ENCODE data around the gene PCP4L1.

PCP4L1 gene

DNA sequence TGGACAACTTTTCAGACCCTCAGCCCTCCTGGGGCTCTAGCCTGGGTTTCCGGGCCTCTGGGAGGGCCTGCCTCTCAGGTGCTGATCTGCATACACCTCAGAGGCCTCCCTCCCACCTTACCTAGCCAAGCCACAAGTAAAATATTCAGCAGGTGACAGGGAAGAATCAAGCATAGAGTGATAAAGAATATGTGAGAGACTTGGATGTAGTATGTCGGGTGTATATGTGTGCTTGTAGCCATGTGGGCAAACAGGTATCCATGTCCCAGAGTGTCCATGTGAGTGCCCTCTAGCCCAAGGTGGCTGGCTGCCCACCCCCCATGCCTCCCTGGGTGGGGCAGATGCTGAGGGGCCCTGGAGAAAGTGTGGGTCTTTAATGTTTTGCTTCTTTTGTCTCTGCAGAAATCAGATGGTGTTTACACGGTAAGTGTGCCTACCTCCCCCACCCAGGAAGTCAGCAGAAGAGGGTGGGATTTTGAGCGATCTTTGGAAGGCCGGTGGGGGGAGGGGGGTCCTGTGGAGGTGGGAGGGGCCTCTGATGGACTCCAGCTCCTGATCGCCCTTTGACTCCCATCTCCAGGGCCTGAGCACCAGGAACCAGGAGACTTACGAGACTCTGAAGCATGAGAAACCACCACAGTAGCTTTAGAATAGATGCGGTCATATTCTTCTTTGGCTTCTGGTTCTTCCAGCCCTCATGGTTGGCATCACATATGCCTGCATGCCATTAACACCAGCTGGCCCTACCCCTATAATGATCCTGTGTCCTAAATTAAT, 40.1 kb upstream of the PCP4L1 start:
- no peak for TF ChIP-seq ZFX (IDR thresholded peaks at IDR 0.05)
- TF ChIP-seq, protein P1, sequence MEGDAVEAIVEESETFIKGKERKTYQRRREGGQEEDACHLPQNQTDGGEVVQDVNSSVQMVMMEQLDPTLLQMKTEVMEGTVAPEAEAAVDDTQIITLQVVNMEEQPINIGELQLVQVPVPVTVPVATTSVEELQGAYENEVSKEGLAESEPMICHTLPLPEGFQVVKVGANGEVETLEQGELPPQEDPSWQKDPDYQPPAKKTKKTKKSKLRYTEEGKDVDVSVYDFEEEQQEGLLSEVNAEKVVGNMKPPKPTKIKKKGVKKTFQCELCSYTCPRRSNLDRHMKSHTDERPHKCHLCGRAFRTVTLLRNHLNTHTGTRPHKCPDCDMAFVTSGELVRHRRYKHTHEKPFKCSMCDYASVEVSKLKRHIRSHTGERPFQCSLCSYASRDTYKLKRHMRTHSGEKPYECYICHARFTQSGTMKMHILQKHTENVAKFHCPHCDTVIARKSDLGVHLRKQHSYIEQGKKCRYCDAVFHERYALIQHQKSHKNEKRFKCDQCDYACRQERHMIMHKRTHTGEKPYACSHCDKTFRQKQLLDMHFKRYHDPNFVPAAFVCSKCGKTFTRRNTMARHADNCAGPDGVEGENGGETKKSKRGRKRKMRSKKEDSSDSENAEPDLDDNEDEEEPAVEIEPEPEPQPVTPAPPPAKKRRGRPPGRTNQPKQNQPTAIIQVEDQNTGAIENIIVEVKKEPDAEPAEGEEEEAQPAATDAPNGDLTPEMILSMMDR (conservative IDR thresholded peaks at IDR 0.05) = no peak
- H3K27ac ChIP-seq = no peak overlapping the region

DNA sequence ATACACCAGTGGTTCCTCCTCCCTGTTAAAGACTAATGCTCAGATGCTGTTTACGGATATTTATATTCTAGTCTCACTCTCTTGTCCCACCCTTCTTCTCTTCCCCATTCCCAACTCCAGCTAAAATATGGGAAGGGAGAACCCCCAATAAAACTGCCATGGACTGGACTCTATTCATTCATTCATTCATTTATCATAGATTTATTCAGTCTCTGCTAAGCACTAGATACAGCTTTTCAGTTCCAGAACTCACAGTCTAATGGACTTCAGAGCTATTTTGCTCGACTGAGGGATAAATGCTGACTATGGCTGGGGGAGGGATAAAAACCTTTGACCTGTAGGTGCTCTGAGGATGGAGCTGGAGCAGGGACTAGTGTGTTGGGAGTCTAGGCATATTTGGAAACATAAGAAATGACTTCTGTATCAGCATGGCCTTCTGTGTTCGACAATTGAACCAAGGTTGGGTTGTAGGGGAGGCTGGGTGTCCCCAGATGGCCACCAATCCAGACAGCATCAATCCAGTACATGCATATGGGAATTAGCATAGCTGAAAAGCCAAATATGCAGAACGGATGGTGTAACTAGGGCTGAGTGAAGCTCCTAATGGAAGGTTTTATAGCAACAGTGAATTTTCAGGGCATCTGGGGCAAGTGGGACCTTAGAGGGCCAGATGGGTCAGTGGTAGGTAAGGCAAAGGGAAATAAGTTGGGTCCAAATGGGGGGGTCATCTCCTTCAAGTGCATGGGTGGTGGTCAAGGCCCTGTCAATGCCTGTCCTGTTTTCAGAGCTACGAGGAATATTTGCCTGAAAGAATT, 39.3 kb upstream of the PCP4L1 start:
- H3K27ac ChIP-seq = no peak overlapping the region
- TF ChIP-seq, protein P1 (conservative IDR thresholded peaks at IDR 0.05) = no peak
- TF ChIP-seq ZFX (IDR thresholded peaks at IDR 0.05) = no peak

DNA sequence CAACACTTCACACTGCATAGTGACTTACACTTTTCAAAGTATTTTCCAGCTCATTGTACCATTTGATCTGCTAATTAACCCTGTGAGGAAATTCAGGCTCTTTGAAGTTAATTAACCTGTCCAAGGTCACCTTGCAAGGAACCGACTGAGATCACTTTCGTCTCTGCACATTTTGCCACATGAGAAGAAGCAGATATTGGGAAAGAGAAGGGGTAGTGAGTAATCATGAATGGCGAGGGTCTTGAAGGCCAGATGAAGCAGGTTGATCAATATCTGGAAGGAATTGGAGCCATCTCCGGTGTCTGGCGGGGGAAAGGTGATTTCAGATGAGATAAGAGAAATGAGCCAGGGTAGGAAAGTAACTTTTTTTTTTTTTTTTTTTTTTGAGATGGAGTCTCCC, 38.5 kb upstream of the PCP4L1 start:
- H3K27ac ChIP-seq = no peak overlapping the region
- TF ChIP-seq ZFX (IDR thresholded peaks at IDR 0.05) = no peak
- TF ChIP-seq, protein P1 (conservative IDR thresholded peaks at IDR 0.05) = no peak

DNA sequence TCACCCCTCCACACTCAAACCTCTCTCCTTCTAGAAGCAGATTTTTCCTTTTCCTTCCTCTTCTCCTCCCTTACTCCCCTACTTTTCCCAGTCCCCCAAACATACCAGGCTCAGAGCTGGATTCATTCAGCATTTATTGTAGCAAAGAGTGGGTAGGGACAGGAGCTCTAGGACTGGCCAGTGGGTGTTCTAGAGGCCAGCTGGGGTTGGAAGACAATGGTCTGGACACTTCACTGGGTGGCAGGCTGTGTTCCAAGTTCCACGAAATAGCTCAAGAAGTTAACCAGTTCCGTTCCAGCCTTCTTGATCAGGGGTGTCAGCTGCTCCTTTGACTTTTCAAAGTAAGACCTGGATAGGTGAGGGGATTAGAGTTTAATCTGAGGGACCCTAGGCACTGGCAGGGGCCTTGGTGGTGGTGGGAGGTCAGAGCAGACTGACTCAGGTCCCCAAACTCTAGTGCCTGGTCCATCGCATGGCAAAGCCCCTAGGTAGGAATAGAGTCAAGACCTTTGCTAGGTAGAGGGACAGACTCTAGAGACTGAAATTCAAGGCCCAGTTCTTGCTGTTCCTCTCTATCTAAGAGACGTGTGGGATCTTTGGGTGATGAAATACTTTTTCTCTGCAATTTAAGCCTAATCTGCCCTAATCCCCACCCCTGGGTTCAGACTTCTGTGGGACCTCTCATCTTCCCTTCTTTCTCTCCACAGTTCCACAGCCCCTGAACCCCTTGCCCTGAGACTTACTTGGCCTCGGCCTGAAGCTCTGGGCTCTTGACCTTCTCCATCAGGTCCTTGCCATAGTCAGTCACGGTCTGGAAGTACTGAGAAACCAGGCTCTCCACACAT, 36.1 kb upstream of the PCP4L1 start:
- TF ChIP-seq, protein P1 (conservative IDR thresholded peaks at IDR 0.05) = no peak
- no peak for TF ChIP-seq ZFX (IDR thresholded peaks at IDR 0.05)
- no peak overlapping the region for H3K27ac ChIP-seq

DNA sequence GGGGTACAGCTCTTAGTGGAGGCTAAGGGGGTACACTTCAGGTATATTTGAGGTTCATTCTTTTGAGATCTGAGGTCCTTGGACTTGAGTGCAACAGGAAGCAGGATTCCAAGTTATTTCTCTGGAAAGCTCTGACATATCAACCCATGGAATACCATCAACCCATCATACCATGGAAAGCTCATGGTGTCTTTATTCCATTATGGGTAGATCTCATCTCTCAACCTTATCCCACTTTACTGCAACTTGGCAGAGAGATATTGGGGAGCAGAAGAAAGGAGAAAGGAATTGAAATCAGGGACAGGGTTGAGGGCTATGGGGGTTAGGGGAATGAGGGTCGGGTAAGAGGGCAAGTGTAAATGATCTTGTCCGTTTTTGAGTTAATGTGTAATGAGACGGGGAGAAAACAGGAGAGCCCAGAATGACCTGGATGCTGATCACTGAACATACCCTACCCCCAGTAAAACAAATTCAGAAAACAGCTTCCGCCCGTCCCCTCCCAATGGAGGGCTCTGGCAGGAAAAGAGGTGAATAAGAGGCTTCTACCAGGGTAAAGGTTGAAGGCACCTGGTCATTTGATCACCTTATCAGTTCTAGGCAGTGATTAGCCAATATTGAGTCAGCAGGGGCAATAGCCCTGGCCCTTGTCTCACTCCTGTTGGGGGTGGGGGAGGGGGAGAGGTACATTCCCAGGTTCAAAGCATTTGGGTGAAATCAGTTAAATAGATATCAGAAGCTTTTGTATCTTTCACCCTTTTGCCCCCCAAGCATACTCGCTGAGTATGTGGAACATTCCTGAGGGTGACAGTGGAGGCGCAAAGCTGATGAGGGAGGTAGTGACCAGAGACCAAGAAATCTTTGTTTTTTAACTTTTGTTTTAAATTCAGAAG, 34.5 kb upstream of the PCP4L1 start:
- no peak overlapping the region for H3K27ac ChIP-seq
- no peak for TF ChIP-seq ZFX (IDR thresholded peaks at IDR 0.05)
- TF ChIP-seq, protein P1 (conservative IDR thresholded peaks at IDR 0.05) = no peak

GRCh38 chr1:161224695-161225087, 33.9 kb upstream of the PCP4L1 start:
- H3K27ac ChIP-seq = peak overlapping the region; percentile 88

GRCh38 chr1:161225178-161225533, 33.4 kb upstream of the PCP4L1 start:
- H3K27ac ChIP-seq = peak overlapping the region; percentile 88
- TF ChIP-seq, protein P1 (conservative IDR thresholded peaks at IDR 0.05) = no peak
- no peak for TF ChIP-seq ZFX (IDR thresholded peaks at IDR 0.05)

All from C4-2B (cell line).